ENCODE data around the gene MRPS9.

Gene MRPS9

DNA sequence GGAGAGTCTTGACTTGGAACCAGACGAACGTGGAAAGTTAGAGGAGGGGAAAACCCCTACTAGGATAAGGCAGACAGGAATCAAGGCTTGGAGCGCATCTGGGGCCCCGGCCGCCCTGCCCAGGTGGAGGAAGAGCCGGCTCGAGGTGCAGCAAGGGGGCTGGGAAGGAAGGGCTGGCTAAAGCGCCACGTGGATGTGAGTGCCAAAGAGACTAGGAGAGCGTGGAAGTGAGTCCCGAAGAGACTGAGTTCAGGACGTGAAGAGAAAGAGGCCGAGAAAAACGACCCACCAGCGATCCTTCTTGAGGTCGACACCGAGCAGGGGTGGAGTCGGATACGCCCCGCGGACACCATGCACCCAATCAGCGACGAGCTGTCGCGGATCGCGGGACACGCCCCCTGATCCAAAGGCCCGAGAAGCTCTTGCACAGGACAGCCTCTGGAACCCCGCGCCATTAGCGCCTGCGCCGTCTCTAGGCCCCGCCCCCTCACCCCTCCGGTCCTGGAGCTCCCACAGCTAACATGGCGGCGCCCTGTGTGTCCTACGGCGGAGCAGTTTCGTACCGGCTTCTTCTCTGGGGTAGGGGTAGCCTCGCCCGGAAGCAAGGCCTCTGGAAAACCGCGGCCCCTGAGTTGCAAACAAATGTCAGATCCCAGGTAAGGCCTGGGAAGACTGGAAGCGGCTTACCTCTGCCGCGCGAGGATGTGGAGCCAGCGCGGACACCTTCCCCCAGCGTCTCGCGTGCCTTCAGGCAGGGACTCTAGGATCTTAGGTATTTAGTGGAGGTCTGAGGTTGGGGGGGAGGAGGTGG is at the start of gene MRPS9:
Gene MRPS9 (plus strand): TSS at position 498 of the 811 bp plus-strand sequence. CDS start 24 bp downstream, at position 522.
- DNase-seq (ENCODE audit: low read depth in 2 of 2), result peak; percentile 97

DNA sequence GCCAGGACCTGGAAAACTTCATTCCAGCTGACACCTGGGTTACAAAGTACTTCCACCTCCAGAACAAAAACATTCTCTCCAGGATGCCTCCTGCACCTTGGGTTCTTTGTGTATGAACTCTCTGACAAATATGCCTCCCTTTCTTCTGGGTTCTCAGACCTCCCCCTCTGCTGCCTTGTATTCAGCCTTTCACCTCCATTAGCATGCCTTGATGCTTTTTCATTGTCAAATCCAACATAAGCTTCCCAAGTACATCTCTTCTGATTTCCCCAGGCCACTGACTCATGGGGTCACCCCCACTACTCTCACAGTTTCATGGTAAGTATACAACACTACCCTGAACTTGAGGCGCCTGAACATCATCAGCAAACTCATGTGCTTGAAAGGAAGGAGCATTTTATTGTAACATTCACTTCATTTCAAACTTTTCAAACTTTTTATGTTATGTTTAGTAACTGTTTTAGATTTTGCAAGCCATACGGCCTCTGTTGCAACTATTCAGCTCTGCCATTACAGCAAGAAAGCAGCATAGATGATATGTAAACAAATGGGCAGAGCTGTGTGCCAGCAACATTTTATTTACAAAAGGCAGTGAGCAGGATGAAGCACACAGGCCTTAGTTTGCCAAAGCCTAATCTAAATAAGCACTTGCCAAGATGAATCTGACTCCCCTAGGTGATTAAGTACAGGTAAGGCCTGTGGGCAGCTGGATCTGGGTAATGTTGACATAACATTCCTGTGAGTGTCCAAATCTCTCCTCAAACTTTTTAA is 32.5 kb upstream of the MRPS9 start:
- no peak for DNase-seq (ENCODE audit: low read depth in 2 of 2)

DNA sequence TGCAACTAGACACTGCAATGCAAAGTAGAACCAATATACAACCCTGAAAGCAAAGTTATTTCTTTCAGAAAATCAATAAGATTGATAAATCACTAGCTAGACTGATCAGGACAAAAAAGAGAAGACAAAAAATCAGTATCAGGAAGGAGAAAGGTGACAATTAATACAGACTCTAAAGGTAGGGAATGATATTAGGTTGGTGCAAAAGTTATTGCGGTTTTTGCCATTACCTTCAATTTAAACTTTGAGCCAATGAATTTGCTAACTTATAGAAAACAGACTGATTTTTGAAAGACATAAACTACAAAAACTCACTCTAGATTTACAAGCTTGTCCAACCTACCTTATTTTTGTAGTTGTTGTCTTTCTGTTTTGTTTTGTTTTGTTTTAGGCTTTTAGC is 30.5 kb upstream of the MRPS9 start:
- DNase-seq (ENCODE audit: low read depth in 2 of 2), result no peak

DNA sequence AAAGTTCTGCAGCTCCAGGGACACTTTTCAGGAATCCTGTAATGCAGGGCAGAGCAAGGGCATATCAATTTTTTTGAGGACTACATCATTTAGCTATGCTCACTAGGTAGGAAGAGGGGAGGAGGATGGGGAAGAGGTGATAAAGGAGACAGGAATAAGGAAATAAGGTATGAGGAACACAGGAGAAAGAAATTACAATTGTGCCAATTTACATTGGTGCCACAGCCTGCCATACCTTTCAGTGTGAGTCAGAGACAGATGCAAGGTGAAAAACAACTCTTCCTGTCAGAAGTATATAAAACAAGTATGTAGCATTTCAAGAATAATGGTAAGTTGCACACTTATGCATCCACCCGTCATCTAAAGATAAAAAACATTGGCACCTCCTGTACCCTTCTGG is 5.4 kb upstream of the MRPS9 start:
- no peak for DNase-seq (ENCODE audit: low read depth in 2 of 2)

DNA sequence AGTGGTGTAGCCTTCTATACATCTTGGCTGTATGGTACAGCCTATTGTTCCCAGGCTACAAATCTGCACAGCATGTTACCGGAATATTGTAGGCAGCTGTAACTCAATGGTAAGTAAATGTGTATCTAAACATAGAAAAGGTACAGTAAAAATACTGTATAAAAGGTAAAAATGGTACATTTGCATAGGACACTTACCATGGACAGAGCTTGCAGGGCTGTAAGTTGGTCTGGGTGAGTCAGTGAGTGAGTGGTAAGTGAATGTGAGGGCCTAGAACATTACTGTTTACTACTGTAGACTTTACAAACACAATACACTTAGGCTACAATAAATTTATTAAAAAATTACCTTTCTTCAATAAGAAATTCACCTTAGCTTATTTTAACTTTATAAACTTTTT is 3.7 kb upstream of the MRPS9 start:
- DNase-seq (ENCODE audit: low read depth in 2 of 2), result no peak

DNA sequence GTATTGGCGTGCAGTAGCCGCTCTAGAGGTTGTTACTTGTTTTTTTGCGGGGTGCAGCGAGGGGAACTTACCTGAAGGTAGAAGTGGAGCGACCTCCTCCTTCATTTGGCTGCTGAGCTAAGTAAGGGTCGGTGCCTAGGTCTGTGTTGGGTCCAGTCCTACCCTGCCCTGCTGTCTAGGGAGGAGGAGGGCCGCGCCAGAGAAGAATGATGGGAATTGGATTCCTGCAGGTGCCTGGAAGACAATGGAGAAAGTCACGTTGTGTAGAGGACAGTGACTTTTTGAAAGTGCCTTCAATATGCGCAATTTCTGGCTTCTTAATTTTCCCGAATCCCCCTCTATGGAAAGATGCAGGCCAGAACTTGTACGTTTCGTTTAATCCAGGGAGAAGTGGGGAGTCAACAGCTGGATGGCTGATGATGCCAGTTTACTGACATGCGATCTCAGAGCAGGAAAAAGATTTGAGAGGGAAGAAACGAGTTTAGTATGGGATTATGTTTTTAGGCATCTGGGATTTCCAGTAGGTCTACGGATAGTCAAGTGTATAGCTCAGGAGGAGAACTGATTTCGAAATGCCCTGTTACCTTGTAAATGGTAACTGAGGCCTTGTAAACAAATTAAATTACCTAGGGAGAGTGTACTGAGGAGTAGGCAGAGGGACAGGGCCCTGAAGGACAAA is 653 bp downstream of the MRPS9 start:
- no peak for DNase-seq (ENCODE audit: low read depth in 2 of 2)

DNA sequence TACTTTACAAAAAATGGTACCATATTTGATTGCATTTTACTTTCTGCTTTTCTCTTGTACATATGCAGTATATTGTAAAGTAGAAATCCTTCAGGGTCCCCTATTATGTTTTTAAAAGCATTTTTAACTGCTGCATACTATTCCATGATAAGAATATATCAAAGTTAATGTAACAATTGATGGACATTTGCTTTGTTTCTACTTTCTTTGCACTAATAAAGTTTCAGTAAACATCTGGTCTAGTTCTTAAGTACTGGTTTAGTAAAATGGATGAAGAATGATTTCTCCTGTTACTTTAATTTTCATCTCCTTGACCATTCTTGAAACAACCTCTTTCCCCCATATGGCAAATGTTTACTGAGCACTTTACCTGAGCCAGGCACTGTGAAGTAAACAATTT is 1.7 kb downstream of the MRPS9 start:
- no peak for DNase-seq (ENCODE audit: low read depth in 2 of 2)

DNA sequence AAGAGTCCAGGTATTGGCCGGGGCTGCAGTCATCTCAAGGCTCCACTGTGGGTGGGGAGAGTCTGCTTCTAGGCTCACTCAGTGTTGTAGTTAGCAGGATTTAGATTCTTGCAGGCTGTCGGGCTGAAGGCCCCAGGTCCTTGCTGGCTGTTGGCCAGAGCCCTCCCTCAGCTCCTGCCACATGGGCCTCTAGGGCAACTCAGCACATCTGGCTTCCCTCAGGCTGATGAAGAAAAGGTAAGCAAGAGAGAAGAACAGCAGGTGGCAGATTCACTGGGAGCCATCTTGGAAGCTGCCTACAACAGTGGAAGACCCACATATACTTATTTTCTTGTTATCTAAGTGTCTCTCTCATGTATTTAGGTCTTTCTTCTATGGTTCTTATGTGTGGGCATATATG is 4.3 kb downstream of the MRPS9 start:
- DNase-seq (ENCODE audit: low read depth in 2 of 2), result no peak

DNA sequence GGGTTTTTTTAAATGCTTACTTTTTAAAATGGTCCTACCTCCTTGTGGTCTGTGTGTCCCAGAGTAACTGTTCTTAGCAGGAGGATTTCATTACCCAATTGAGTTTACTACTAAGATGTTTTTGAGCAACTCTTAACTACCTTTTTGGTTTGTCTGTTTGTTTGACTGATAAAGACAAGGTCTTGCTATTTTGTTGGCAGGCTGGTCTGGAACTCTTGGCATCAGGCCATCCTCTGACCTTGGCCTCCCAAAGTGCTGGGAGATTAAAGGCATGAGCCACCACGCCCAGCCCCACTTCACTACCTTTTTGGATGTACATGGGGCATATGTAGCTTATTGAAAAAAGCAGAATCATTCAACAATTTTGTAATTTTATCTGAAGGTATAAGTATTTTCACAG is 14.9 kb downstream of the MRPS9 start:
- DNase-seq (ENCODE audit: low read depth in 2 of 2), result no peak

DNA sequence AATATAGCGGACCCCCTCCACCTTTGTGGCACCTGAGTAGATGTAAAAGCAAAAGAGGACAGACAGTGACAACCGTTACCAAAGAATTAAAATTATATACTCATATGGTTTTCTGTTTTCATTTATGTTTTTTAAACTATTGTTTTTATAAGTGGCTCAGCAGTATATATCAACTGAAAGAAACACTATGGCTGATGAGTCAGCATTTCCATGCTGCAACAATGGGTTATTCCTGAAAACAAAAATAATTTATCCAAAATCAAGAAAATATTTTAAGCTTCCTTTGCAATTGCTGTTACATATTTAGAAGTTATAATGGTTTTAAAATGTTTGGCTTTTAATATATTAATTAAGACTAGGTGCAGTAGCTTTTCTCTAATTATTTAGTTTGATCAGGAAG is 17.7 kb downstream of the MRPS9 start:
- DNase-seq (ENCODE audit: low read depth in 2 of 2), result no peak

DNA sequence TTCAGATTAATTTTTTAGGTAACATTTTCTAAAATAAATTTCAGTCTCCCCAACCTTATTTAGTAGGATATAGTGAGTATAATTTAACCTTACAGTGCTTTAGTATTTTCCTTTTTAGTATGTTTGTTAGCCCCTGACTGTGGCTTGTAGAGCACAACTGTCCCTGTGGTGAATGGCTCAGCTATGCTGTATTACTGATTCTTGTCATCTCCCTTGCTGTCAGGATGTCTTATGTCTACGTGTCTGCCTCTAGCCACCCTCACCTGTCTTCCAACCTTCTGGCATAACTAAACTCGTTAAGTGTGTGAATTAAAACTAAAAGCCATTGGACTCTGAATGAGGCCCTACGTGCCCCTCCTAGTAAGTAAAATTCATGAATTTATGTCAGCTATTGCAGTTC is 18.4 kb downstream of the MRPS9 start:
- no peak for DNase-seq (ENCODE audit: low read depth in 2 of 2)

DNA sequence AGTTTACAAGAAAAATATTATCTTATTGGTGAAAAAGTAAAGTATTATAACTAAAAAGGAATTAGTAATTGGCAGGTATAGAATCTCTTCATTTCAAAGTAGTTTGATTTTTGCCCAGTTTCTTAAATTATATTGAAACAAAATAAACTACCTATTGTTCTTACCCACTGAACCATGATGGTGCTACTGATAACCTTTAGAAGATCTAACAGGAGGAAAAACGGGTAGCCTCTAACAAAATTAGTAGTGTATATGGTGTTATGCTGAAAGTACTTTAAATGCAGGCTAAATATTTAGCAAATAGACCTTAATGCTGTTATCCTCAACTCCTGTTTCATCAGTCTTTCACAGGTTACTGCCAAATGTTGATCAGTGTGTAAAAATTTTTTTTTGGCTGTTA is 19.1 kb downstream of the MRPS9 start:
- DNase-seq (ENCODE audit: low read depth in 2 of 2), result no peak

DNA sequence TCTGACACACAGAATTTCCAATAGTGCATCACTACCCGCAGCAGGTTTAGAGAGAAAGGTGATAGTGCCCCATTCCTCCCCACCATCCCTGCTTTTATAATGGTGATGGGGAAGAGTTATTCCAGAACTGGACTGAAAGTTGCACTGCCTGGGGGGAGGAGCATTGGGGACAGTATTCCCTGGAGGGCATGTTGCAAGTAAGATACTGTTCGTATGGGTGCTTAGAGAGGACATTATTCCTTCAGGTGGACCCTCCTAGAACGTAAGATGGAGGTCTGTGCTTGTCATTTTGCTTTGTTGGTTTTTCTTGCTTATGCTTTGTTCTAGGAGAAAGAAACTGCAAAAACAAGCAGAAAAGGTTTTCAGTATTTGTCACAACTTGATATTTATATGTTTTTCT is 23.7 kb downstream of the MRPS9 start:
- no peak for DNase-seq (ENCODE audit: low read depth in 2 of 2)

DNA sequence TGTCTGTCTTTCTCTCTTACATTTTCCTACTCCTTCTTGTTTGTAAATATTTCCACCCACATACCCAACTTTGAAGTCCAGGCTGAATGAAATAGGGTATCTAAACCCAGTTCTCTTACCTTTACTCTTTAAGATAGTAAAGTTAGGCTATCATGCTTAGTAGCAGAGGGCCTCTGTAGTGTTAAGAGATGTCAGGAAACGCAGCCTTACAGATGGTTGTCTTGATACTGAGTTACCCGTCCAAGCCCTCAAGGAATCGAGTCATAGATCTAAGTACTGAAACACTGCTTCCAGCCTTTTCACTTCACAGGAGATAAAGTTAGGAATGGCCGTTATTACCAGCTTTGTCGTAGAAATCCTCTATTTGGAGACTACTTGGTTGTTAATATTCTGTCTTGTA is 24.3 kb downstream of the MRPS9 start:
- DNase-seq (ENCODE audit: low read depth in 2 of 2), result no peak

DNA sequence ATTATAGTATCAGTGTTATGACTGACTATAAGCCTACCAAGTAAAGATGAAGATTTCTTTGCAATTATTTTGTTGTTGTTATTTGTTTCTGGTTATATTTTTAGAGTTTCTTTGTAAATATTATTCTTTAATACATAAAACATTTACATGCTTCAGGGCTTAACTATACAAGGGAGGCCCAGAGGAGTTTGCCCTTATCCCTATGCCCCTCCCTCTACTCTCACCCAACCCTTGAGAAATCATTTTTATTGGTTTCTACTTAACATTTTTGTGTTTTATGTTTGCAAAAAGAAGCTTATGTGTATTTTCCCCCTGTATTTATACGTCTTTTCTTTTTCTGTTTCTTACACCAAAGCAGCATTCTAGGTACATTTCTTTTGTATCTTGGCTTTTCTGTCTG is 30.5 kb downstream of the MRPS9 start:
- no peak for DNase-seq (ENCODE audit: low read depth in 2 of 2)

DNA sequence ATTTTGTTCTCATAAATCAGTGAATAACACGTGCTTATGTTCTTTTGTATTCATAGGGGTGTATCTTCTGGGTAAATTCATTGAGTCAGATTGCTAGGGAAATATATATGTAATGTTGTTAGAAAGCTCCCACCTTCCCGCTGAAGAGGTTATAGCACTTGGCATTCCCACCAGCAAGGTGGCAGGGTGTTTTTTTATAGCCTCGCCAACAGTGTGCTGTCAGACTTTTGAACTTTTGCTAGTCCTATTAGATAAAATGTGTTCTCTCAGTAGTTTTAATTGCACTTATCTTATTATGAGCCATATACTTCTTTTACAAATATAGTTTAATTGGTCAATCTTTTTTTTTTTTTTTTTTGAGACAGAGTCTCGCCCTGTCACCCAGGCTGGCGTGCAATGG is 31.0 kb downstream of the MRPS9 start:
- DNase-seq (ENCODE audit: low read depth in 2 of 2), result no peak

DNA sequence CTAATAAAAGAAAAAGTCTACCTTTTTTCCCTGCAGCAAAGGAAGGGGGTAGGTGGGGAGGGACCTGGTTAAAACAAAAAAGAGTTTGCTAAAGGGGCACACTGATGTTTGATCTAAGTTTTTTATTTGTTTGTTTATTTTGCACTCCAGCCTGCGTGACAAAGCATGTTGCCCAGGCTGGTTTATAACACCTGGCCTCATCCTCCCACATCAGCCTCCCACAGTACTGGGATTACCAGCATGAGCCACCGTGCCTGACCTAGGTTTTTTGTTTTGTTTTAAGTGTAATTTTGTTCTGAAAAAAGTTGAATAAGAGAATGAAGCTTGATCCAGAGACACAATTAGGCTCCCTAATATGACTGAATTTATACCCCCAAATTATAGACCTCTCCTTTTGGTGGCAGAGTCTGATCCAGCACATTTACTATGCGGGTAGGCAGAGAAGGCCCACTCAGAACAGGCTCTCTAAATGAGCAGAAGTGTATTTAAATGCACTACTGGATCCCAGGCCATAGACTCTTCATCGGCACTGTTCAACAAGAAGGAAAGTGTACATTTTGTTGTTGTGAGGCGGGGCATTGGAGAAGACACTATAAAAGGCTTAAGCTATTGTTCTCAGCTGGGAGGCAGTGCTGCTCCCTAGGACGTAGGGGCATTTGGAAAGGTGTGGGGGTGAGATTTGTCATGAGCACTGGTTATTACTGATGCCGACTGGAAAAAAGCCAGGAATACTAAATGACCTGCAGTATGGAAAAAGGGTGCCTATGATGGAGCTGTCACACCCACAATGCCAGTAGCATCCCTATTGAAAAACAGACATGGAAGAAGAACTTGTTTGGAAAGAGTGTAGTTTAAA is 32.4 kb downstream of the MRPS9 start:
- no peak for DNase-seq (ENCODE audit: low read depth in 2 of 2)

DNA sequence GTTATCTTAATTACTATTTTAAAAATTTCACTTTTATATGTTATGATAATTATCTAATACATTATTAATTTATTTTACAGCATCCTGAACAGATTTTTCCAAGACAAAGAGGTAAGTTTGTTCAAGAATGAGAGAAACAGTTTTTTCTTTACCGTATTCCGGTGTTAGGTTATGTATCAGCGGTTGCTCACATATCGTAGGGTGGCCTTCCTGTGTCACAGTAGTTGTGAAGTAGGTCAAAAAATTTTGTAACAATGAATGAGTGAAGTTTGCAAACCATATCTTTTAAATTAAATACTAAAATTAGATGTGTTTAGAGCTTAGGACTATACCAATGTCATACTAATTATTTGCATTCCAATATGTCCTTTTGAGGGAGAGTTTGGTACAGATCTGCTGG is 33.5 kb downstream of the MRPS9 start:
- DNase-seq (ENCODE audit: low read depth in 2 of 2), result no peak

DNA sequence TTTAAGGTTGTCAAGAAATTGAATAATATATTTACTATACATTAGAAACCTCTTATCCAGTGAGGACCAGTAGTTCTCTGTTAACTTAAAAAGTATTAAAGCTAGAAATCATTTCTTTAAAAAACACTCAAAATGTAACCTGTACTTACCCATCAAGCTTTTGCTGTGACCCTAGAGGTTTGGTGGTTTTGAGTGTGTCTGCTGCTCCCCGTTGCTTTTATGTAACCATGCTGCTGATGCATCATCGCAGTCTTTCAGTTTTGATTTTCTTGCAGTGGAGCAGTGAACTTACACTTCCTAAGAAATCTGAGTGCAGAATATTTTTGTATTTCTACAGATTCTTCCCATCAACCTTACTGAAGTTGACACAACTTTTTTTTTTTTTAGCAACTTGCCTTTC is 34.2 kb downstream of the MRPS9 start:
- DNase-seq (ENCODE audit: low read depth in 2 of 2), result no peak

DNA sequence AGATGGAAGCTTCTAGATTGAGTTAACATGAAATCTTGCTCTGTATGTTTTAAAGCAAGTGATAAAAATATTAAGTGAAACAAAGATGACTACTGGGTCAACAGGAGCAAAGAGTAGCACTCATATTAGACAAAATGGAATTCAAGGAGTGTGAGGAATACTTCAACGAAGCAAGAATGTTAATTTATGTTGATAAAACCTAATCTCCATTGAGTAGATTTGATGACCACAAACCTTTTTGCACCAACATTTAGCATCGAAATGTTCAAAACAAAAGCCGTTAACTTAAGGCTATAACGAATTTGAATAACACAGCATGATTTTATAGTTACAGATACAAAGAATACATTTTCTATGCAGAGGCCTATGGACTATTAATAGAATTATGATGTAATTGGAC is 35.7 kb downstream of the MRPS9 start:
- no peak for DNase-seq (ENCODE audit: low read depth in 2 of 2)

DNA sequence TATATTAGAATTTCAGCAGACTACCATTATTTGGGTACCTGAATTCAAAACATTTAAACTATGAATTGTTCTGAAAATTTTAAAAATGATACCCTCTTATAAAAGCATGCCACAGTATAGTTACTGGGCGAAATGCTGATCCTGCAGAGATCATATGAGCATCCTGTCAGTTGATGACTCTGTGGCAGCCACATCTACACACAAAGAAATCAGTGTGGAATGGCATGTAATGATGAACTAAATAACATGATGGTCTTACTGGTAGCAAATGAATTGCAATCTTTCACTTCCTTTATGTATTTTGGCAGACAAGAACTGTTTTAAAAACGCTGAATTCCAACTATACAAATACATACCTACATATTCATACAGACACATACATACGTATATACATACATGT is 38.3 kb downstream of the MRPS9 start:
- no peak for DNase-seq (ENCODE audit: low read depth in 2 of 2)
